Measurements from ENCODE around the gene ACSM5. TPM values are rescaled to one million over a fixed set of nuclear protein-coding genes. Genes with fewer than 3 reads are reported as not detected.

The ACSM5 gene
- total RNA-seq, 2 donors from 2014 or later: not detected

Other genes with a start within 250 kb of the ACSM5 start
- not detected for gene GP2, start 82.0 kb upstream of the ACSM5 start, total RNA-seq
- gene UMOD, start 56.8 kb upstream of the ACSM5 start, total RNA-seq: not detected
- gene PDILT, start 4.8 kb upstream of the ACSM5 start, total RNA-seq: not detected
- gene ACSM2A, start 42.0 kb downstream of the ACSM5 start, total RNA-seq: under 1 TPM; 0.49 to 0.79 TPM
- under 1 TPM in 1 of 2 donors, not detected in 1; 0.10 TPM for gene ACSM2B, start 166.8 kb downstream of the ACSM5 start, total RNA-seq